CD4-positive, alpha-beta T cell treated with Interleukin-10 for 1 hour (primary cell): Measurements from ENCODE around the gene CDC14A.
"Not testable (repeated sequence)": the region's sequence is repeated elsewhere in the genome, so short reads cannot be mapped to it uniquely, and the experiment has no call there.

Source experiments
- DNase-seq: peaks from one replicate; pipeline ENCODE4 v3.0.0-alpha.2; 2020

CDC14A gene, protein sequence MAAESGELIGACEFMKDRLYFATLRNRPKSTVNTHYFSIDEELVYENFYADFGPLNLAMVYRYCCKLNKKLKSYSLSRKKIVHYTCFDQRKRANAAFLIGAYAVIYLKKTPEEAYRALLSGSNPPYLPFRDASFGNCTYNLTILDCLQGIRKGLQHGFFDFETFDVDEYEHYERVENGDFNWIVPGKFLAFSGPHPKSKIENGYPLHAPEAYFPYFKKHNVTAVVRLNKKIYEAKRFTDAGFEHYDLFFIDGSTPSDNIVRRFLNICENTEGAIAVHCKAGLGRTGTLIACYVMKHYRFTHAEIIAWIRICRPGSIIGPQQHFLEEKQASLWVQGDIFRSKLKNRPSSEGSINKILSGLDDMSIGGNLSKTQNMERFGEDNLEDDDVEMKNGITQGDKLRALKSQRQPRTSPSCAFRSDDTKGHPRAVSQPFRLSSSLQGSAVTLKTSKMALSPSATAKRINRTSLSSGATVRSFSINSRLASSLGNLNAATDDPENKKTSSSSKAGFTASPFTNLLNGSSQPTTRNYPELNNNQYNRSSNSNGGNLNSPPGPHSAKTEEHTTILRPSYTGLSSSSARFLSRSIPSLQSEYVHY

DNA sequence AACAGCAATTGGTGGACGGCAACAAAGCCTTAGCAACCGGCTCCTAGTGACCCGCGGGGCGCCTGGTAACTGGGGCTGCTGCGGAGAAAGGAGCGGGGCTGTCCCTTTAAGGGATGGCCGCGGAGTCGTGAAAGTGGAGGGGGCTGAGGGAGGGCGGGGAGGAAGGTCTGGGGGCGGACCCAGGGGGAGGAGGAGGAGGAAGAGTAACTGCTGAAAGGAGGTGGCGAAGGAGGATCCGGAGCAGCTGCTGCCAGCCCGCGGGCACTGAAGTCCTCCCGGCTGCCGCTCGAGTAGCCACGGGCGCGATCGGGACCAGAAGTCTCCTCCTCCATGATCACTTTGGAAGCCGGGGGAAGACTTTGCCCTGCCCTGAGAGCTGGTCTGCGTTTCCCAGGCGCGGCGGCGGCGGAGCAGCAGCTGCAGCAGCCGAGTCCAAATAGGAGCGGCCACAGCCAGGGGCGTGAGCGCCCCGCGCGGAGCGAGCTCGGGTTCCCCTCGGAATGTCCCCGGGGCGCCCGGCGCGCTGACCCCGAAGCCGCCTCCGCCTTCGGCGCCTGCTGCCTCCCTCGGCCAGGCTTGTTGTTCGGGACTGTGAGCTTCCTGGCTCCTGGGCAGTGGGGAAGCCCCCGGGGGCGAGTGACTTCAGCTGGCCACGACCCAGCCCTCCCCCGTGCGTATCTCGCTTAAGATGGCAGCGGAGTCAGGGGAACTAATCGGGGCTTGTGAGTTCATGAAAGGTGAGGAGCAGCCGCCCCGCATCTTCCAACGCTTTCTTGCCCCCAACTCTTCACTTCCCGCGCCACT lies at the start of gene CDC14A:
CDC14A (plus strand) TSS at position 240 of the 804 bp plus-strand sequence; CDS start at position 689, 449 bp downstream.
- peak; percentile 90 for DNase-seq

DNA sequence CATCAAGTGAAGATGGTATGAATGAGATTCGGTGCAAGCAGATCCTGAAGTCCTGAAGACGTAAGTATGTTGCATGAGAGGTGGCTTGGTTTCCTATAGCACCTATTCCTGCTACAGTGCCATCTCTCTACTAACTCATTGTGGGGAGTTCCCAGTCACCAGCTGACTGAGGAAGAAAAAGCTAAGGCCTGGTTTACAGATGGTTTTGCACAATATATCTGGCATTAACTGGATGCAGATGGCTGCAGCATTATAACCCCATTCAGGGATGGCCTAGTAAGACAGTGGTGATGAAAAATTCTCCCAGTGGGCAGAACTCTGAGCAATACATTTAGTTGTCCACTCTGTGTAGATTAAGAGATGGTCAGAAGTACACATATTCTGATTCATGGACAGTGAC lies 49.6 kb upstream of the CDC14A start:
- DNase-seq = no peak

GRCh38 chr1:100304227-100304626 lies 48.1 kb upstream of the CDC14A start:
- no peak for DNase-seq

GRCh38 chr1:100304921-100305320 lies 47.4 kb upstream of the CDC14A start:
- DNase-seq = no peak

- DNase-seq = no peak
Measured at GRCh38 chr1:100305954-100306353, 46.4 kb upstream of the CDC14A start.

- no peak for DNase-seq
Measured at GRCh38 chr1:100306735-100307313, 45.5 kb upstream of the CDC14A start.

GRCh38 chr1:100308777-100309176 lies 43.5 kb upstream of the CDC14A start:
- no peak for DNase-seq

GRCh38 chr1:100309863-100310262 lies 42.4 kb upstream of the CDC14A start:
- no peak for DNase-seq

GRCh38 chr1:100313382-100313781 lies 38.9 kb upstream of the CDC14A start:
- DNase-seq = no peak

DNA sequence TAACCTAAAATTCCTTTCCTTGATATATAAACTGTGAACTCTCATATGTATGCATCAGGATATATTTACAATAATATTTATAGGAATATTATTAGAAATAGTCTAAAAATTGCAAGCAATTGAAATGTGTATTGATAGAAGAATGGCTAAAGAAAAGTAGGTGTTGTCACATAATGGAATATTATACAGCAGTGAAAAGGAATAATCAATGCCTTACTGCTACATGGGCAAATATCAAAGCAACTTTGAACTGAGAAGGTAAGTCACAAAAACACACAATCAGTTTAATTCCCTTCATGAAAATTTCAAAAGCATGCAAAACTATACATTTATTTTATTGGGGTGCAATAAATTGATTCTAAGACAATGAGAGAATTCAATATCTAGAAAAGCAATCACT lies 35.7 kb upstream of the CDC14A start:
- DNase-seq = no peak

DNA sequence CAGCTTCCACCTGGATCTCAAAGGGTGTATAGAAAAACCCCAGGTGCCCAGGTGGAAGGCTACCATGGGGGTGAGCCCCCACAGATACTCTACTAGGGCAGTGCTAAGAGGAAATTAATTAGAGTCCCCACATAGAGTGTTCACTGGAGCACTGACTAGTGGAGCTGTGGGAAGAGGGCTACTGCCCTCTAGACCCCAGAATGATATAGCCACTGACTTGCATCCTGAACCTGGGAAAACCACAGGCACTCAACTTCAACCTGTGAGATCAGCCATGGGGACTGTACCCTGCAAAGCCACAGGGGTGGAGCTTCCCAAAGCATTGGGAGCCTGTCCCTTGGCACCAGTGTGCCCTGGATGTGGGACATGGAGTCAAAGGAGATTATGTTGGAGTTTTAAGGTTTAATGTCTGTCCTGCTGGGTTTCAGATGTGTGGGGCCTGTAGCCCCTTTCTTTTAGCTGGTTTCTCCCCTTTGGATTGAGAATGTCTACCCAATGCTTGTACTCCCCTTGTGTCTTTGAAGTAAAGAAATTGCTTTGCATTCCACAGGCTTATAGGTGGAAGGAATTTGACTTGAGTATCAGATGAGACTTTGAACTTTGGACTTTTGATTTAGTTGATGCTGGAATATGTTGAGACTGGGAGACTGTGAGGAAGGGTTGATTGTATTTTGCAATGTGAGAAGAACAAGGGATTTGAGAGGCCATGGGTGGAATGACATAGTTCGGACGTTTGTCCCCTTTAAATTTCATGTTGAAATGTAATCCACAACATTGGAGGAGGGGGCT lies 31.8 kb upstream of the CDC14A start:
- no peak for DNase-seq

GRCh38 chr1:100321100-100321493 lies 31.2 kb upstream of the CDC14A start:
- DNase-seq = no peak

DNA sequence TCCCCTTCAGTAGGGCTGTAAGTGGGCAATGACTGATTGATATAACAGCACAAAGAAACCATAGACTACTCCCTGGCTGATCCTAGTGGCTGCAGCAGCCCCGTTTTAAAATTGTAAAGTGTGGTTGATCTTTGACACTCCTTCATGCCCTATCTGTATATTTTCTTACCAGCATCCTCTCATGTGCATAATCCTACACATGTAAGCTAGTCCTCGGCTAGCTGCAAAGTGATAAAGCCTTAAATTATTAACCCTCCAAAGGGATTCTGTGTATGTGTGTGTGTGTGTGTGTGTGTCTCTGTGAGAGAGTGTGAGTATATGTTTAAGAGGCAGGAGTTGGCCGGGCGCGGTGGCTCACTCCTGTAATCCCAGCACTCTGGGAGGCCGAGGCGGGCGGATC lies 30.8 kb upstream of the CDC14A start:
- DNase-seq = no peak

DNA sequence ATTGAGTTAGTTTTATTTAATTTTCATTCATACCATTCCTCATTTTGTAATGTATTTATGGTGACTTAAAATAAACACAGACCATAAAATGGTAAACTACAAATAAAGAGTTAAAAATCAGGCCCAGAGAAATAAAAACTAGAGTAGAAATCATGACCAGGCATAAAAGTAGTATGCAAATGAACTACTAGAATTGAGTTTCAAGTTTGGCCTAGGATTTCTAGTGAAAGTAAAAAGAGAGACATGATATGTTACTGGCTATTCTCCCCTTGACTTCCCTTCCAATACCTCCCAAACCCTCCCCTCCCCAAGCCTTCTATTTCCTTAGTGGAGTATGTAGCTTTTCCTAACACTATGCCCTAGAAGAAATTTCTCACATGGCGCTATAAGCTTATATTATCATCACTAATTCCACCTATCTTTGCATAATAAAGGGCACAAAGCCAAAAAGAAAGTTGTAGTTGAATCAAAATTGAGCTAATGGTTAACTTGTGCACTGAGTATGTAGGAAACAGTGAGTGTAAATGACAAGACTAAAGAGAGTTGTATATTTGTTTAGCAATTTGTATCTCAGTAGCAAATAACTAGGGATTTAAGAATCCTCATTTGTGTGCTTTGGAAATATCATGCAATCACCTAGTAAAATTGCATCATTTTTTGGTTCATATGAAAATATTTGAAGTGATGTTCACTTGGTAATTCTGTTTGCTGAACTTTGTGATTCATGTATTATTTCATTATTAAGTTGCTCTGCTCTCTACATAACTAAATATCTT lies 29.7 kb upstream of the CDC14A start:
- DNase-seq = no peak

DNA sequence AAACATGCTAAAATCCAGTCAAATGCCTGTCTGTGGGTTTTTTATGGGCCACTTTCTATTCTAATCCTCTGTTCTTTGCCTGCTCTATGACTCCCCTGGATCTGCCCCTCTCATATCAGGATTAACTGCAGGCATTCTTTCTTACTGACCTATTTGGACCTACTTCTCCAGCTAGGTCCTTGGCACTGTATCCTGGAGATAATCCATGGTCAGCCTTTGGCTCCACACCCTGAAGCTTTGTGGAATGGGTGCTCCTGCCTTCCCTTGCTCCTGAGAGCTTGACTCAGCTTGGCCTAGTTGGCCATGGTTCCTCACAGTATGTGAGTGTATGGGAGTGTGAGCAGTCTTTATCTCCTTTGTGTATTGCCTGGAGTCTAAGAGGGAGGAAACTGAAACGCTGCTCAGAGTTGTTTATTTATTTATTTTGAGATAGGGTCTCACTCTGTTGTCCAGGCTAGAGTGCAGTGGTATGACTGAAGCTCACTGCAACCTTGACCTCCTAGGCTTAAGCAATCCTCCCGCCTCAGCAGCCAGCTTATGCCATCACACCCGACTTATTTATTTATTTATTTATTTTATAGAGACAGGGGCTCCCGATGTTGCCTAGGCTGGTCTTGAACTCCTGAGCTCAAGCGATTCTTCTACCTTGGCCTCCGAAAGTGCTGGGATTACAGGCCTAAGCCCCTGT lies 28.7 kb upstream of the CDC14A start:
- DNase-seq = no peak

DNA sequence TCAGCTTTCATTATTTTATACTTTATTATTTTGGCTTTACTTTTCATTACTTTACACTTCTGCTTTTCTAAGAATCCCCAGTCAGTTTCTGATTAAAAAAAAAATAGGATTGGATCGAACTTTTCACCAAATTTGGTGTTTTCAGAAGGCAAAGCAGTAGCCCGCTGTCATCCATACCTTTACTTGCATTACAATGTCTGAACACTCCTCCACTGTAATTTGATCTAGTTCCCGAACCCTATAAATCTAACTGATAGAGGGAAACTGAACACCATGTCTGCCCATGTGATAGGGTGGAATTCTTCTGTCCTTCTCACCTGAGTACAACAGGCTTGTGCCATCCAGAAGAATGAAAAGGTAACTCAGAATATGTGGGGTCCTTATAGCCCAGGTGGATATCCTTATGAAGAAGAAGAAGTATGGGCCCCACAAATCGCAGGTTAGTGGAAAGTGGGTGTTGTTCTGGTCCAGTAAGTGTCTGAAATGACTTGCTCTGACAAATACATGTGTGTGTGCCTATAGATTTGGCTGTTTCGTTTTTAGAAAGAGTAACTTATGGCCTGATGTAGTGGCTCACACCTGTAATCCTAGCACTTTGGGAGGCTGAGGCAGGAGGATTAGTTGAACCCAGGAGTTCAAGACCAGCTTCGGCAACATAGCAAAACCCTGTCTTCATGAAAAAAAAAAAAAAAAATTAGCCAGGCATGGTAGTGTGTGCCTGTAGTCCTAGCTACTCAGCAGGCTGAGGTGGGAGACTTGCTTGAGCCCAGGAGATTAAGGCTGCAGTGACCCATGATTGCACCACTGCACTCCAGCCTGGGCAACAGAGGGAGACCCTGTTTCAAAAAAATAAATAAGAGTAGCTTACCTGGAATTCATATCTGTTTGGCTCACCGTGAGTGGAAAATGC lies 26.6 kb upstream of the CDC14A start:
- DNase-seq = no peak

GRCh38 chr1:100326325-100326670 lies 26.0 kb upstream of the CDC14A start:
- not testable (repeated sequence) for DNase-seq

- DNase-seq = no peak
Measured at GRCh38 chr1:100328133-100328532, 24.2 kb upstream of the CDC14A start.

- not testable (repeated sequence) for DNase-seq
Measured at GRCh38 chr1:100331146-100331545, 21.2 kb upstream of the CDC14A start.

- DNase-seq = no peak
Measured at GRCh38 chr1:100332331-100332730, 20.0 kb upstream of the CDC14A start.
